ENCODE data around the gene ENTPD8. TPM values are rescaled to one million over a fixed set of nuclear protein-coding genes. Genes with fewer than 3 reads are reported as not detected.

Gene ENTPD8
- total RNA-seq, 1 experiment from 2014 or later: not detected

DNA sequence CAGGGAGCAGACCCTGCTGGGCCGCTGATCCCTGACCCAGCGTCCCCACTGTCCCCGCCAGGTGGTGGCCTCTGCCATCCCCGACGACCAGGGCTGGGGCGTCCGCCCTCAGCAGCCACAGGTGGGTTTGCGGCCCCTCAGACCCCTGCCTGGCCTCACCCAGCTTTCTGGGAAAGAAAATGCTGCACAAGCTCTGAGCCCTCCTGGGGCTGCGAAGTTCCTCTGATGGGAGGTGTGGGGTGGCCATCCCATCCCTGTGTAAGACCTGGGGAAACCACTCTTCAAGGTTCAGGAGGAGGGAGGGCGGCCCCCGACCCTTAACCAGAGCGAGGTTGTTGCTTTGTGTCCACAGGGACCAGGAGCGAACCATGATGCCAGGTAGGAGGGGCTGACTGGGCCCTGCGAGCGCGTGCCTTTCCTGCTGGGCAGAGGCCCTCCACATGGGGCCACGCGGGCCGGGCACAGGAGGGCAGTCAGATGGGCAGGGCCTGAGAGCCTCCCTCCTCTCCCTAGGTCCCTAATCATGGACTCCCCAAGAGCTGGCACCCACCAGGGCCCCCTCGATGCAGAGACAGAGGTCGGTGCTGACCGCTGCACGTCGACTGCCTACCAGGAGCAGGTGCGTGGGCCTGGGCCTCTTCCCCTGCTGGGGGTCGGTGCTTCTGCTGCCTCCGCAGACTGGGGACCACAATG, 10.3 kb downstream of the ENTPD8 start:
- POLR2A ChIA-PET: interaction anchor here (3.3 kb wide), 1 partner anchor 12 kb away, joined by 14 read pairs; the partner anchor contains the start of gene ENTPD8
- Mint-ChIP-seq H3K27ac (ENCODE audit: low read depth, unreplicated experiment) (no peak overlapping the region), H3K36me3 (ENCODE audit: insufficient read depth, unreplicated experiment) (peaks cover 2% of the 10 kb centered on the region), H3K27me3 (ENCODE audit: insufficient read depth, unreplicated experiment) (no peaks in the 10 kb centered on the region), H3K9me3 (ENCODE audit: unreplicated experiment) (no peaks in the 10 kb centered on the region), H3K4me3 (ENCODE audit: unreplicated experiment) (no peak overlapping the region), H3K4me1 (ENCODE audit: insufficient read depth, unreplicated experiment) (no peaks in the 10 kb centered on the region)
- BruUV-seq (replicated peaks): no TSS peak
- intact Hi-C loops (cut with micrococcal nuclease): no loop called here
- DNase-seq (ENCODE audit: unreplicated experiment): no peak
- TF ChIP-seq, protein P1, sequence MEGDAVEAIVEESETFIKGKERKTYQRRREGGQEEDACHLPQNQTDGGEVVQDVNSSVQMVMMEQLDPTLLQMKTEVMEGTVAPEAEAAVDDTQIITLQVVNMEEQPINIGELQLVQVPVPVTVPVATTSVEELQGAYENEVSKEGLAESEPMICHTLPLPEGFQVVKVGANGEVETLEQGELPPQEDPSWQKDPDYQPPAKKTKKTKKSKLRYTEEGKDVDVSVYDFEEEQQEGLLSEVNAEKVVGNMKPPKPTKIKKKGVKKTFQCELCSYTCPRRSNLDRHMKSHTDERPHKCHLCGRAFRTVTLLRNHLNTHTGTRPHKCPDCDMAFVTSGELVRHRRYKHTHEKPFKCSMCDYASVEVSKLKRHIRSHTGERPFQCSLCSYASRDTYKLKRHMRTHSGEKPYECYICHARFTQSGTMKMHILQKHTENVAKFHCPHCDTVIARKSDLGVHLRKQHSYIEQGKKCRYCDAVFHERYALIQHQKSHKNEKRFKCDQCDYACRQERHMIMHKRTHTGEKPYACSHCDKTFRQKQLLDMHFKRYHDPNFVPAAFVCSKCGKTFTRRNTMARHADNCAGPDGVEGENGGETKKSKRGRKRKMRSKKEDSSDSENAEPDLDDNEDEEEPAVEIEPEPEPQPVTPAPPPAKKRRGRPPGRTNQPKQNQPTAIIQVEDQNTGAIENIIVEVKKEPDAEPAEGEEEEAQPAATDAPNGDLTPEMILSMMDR (IDR thresholded peaks at IDR 0.05; ENCODE audit: unreplicated experiment): no peak
- CTCF ChIA-PET: interaction anchor here (0.9 kb wide), 1 partner anchor 17 kb away, joined by 3 read pairs; no protein-coding TSS in a partner anchor

GRCh38 chr9:137429974-137430722, 11.0 kb downstream of the ENTPD8 start:
- no peak overlapping the region for H3K4me3 Mint-ChIP-seq (ENCODE audit: unreplicated experiment)
- no TSS peak for BruUV-seq (replicated peaks)
- intact Hi-C loops (cut with micrococcal nuclease): no loop called here
- POLR2A ChIA-PET: interaction anchor here (1.0 kb wide), 1 partner anchor 18 kb away, joined by 3 read pairs; no protein-coding TSS in a partner anchor
- DNase-seq (ENCODE audit: unreplicated experiment): no peak
- H3K27me3 Mint-ChIP-seq (ENCODE audit: insufficient read depth, unreplicated experiment): no peaks in the 10 kb centered on the region
- H3K4me1 Mint-ChIP-seq (ENCODE audit: insufficient read depth, unreplicated experiment): peaks cover 2% of the 10 kb centered on the region
- TF ChIP-seq, protein P1 (IDR thresholded peaks at IDR 0.05; ENCODE audit: unreplicated experiment): no peak
- no peak overlapping the region for H3K27ac Mint-ChIP-seq (ENCODE audit: low read depth, unreplicated experiment)
- CTCF ChIA-PET: interaction anchor here (0.6 to 0.9 kb wide), 2 partner anchors 14 to 17 kb away, joined by 3 to 4 read pairs; no protein-coding TSS in a partner anchor
- no peaks in the 10 kb centered on the region for H3K36me3 Mint-ChIP-seq (ENCODE audit: insufficient read depth, unreplicated experiment)
- no peaks in the 10 kb centered on the region for H3K9me3 Mint-ChIP-seq (ENCODE audit: unreplicated experiment)

- ChIA-PET CTCF (interaction anchor here (0.6 kb wide), 2 partner anchors 15 to 56 kb away, joined by 3 to 4 read pairs; no protein-coding TSS in a partner anchor), POLR2A (interaction anchor here (1.0 kb wide), 1 partner anchor 17 kb away, joined by 3 read pairs; no protein-coding TSS in a partner anchor)
- H3K27ac Mint-ChIP-seq (ENCODE audit: low read depth, unreplicated experiment): no peak overlapping the region
- H3K27me3 Mint-ChIP-seq (ENCODE audit: insufficient read depth, unreplicated experiment): no peaks in the 10 kb centered on the region
- no peak for DNase-seq (ENCODE audit: unreplicated experiment)
- H3K4me1 Mint-ChIP-seq (ENCODE audit: insufficient read depth, unreplicated experiment): peaks cover 8% of the 10 kb centered on the region
- no peaks in the 10 kb centered on the region for H3K9me3 Mint-ChIP-seq (ENCODE audit: unreplicated experiment)
- intact Hi-C loops (cut with micrococcal nuclease): no loop called here
- TF ChIP-seq, protein P1 (IDR thresholded peaks at IDR 0.05; ENCODE audit: unreplicated experiment): no peak
- no peaks in the 10 kb centered on the region for H3K36me3 Mint-ChIP-seq (ENCODE audit: insufficient read depth, unreplicated experiment)
- BruUV-seq (replicated peaks): no TSS peak
- no peak overlapping the region for H3K4me3 Mint-ChIP-seq (ENCODE audit: unreplicated experiment)
Observed at GRCh38 chr9:137429546-137429890, 11.6 kb downstream of the ENTPD8 start.

All from MCF 10A (cell line).